ENCODE data around the gene SPTBN1. TPM values are rescaled to one million over a fixed set of nuclear protein-coding genes. Genes with fewer than 3 reads are reported as not detected.

SPTBN1 gene
- polyA plus RNA-seq, 2 of the 4 experiments (the other 2 are of a cell fraction), result 105 to 126 TPM

DNA sequence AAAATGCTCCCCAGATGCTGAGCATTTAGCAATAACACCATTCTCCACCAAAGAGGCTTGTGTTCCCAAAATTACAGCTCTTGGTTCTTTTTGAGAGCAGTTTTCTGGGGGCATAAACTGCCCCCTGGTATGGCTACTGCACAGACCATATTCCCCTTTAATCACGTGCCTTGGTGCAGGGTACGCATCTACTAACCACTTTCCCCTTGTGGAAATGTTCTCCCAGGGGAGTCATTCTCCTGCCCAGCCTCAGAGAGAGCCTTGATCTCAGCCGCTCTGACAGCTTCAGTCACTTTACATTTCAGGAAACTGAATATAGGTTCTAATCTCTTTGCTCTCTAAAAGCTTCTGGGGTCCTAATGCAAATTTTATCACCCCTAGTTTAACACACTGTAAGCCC is 222.6 kb downstream of the SPTBN1 start:
- ATAC-seq, result no peak
- no peak for TF ChIP-seq JUN (IDR thresholded peaks at IDR 0.05)
- no peak for TF ChIP-seq EHMT2 (IDR thresholded peaks at IDR 0.05; ENCODE audit: low read depth)
- TF ChIP-seq RAD21 (conservative IDR thresholded peaks at IDR 0.05 in 1 of 2, IDR thresholded peaks at IDR 0.05 in 1 of 2), result no peak
- TF ChIP-seq BHLHE40 (IDR thresholded peaks at IDR 0.05; ENCODE audit: low read depth, low read length), result no peak
- no peak for TF ChIP-seq HMGXB4 (CRISPR knock-in tag; IDR thresholded peaks at IDR 0.05; ENCODE audit: borderline replicate concordance)
- TF ChIP-seq RCOR1 (IDR thresholded peaks at IDR 0.05; ENCODE audit: low read depth, low read length), result no peak
- no peak for TF ChIP-seq HOXA7 (CRISPR knock-in tag; IDR thresholded peaks at IDR 0.05)
- TF ChIP-seq, protein P1, sequence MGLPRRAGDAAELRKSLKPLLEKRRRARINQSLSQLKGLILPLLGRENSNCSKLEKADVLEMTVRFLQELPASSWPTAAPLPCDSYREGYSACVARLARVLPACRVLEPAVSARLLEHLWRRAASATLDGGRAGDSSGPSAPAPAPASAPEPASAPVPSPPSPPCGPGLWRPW (IDR thresholded peaks at IDR 0.05), result no peak
- TF ChIP-seq KDM5A (IDR thresholded peaks at IDR 0.05), result no peak
- no peak for TF ChIP-seq NFE2L2 (conservative IDR thresholded peaks at IDR 0.05; ENCODE audit: low read length)
- no peak for TF ChIP-seq ESRRA (IDR thresholded peaks at IDR 0.05; ENCODE audit: borderline replicate concordance, low read length)
- TF ChIP-seq SREBF2 (IDR thresholded peaks at IDR 0.05), result no peak
- no peak for TF ChIP-seq ZC3H11A (IDR thresholded peaks at IDR 0.05)
- no peak for TF ChIP-seq POLR2AphosphoS2 (conservative IDR thresholded peaks at IDR 0.05; ENCODE audit: low read length)
- no peak for TF ChIP-seq RFX5 (IDR thresholded peaks at IDR 0.05)
- TF ChIP-seq MAZ (IDR thresholded peaks at IDR 0.05; ENCODE audit: borderline replicate concordance, low read depth, low read length), result no peak
- TF ChIP-seq CEBPB (IDR thresholded peaks at IDR 0.05), result no peak
- no peak for TF ChIP-seq GATA3 (IDR thresholded peaks at IDR 0.05; ENCODE audit: borderline replicate concordance)
- no peak overlapping the region for H3K27ac ChIP-seq
- no peak overlapping the region for H3K4me2 ChIP-seq
- DNase-seq (ENCODE audit: low read depth in 1 of 2, low spot score in 1 of 2), result no peak
- ChIA-PET CTCF (interaction anchor here (1.4 to 5.4 kb wide), 3 partner anchors 14 to 157 kb away, joined by 7 to 50 read pairs (median 20); no protein-coding TSS in a partner anchor), POLR2A (no interaction called here)
- H3K4me1 ChIP-seq, result no peaks in the 10 kb centered on the region
- WGBS (ENCODE audit: missing lambda C conversion rate), result 76% methylated on average over 3 of the region's 3 CpGs
- no peak overlapping the region for H3K4me3 ChIP-seq
- FAIRE-seq, result no peak
- H3K9me3 ChIP-seq, result no peaks in the 10 kb centered on the region

DNA sequence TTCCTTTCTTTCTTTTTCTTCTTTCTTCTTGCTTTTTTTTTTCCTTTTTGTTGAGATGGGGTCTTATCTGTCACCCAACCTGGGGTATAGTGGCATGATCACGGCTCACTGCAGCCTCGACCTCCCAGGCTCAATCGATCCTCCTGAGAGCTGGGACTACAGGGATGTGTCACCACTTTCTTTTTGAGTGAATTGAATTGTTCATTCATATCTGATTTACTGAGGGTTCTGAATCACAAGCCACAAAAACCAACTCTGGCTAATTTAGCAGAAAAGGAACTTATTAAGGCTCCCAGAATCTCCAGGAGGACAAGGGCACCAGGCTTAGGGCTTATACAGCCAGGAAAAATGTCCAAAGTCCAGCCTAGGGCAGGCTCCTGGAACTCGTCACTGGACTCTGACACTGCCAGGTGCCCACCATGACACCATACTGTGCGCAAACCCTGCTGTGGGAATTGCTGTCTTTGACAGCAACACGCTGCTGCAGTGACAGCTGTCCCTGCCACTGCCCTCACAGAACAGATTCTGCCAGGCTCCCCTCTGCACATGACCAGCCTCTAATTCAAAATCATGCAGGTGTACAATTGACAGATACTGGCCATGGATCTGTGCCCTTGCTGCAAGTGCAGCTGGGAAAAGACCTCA is 224.4 kb downstream of the SPTBN1 start:
- TF ChIP-seq POLR2AphosphoS2 (conservative IDR thresholded peaks at IDR 0.05; ENCODE audit: low read length) (no peak), NPAS2 (CRISPR knock-in tag; IDR thresholded peaks at IDR 0.05; ENCODE audit: borderline replicate concordance) (no peak), CBX2 (IDR thresholded peaks at IDR 0.05; ENCODE audit: borderline replicate concordance, low read depth) (no peak), HOXB5 (CRISPR knock-in tag; IDR thresholded peaks at IDR 0.05) (no peak), HEYL (CRISPR knock-in tag; IDR thresholded peaks at IDR 0.05) (no peak), PHF8 (IDR thresholded peaks at IDR 0.05; ENCODE audit: borderline replicate concordance, low read depth) (no peak)
- FAIRE-seq (no peak), DNase-seq (ENCODE audit: low read depth in 1 of 2, low spot score in 1 of 2) (no peak), ATAC-seq (no peak)
- 60% methylated on average over 6 of the region's 6 CpGs for WGBS (ENCODE audit: missing lambda C conversion rate)
- Histone ChIP-seq H3K4me2 (no peak overlapping the region), H3K4me3 (no peak overlapping the region), H3K27ac (no peak overlapping the region), H3K9me3 (no peaks in the 10 kb centered on the region), H3K4me1 (no peaks in the 10 kb centered on the region)
- CTCF ChIA-PET, result interaction anchor here (0.7 to 5.1 kb wide), 3 partner anchors 16 to 49 kb away, joined by 4 to 20 read pairs (median 4); no protein-coding TSS in a partner anchor
- POLR2A ChIA-PET, result no interaction called here

- no peak overlapping the region for H3K4me3 ChIP-seq
- WGBS (ENCODE audit: missing lambda C conversion rate), result 65% methylated on average over 6 of the region's 6 CpGs
- no peaks in the 10 kb centered on the region for H3K4me1 ChIP-seq
- H3K27ac ChIP-seq, result no peak overlapping the region
- no peaks in the 10 kb centered on the region for H3K9me3 ChIP-seq
- no peak for FAIRE-seq
- TF ChIP-seq CEBPB (IDR thresholded peaks at IDR 0.05) (no peak), CBX8 (IDR thresholded peaks at IDR 0.05) (no peak), CHD2 (IDR thresholded peaks at IDR 0.05; ENCODE audit: low read length, partially characterized antibody) (no peak), MYC (IDR thresholded peaks at IDR 0.05; ENCODE audit: borderline replicate concordance, low read length) (no peak), POLR2AphosphoS2 (conservative IDR thresholded peaks at IDR 0.05; ENCODE audit: low read length) (no peak), RFX5 (IDR thresholded peaks at IDR 0.05) (no peak)
- POLR2A ChIA-PET, result no interaction called here
- no peak overlapping the region for H3K4me2 ChIP-seq
- CTCF ChIA-PET, result no interaction called here
- no peak for DNase-seq (ENCODE audit: low read depth in 1 of 2, low spot score in 1 of 2)
- no peak for ATAC-seq
These were observed 225.3 kb downstream of the SPTBN1 start for GRCh38 chr2:54681416-54681815.
